C4-2B (cell line): Measurements from ENCODE around the gene TENM4.

ENCODE experiments used
- CTCF ChIP-seq: fragments of 450-650 bp; conservative IDR thresholded peaks from 2 replicates; pipeline ENCODE4 v1.5.1; 2017; ENCODE audit warnings: mild to moderate bottlenecking
- ZFX ChIP-seq: fragments of 450-650 bp; IDR thresholded peaks from 2 replicates; pipeline ENCODE4 v1.6.1; 2017

DNA sequence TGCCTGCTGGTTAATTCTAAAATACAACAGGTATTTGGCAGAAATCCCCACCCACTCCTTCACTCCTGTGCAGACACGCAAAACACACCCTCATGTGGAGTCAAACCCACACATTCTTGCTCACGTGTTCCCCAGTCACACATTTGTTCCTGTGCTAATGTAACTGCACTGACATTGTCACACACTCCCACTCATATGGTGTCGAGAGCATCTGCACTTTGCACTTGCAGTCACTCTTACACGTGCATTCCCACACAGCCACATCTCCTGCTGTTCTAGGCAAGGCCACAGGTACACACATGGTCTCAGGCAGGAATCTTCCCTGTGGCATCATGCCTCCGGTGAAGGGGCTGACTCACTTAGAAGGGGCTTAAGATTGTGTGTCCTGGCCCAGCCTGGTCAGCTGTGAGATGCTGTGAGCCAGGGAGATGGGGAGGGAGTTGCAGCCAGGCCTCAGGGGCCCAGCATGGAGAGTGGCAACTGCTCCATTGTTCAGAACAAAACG is 395.0 kb downstream of the TENM4 start:
- TF ChIP-seq CTCF (no peak), ZFX (no peak)
